Heart right ventricle (tissue), 16 donors: ENCODE measurements around the gene GNG3. TPM values are rescaled to one million over a fixed set of nuclear protein-coding genes. Genes with fewer than 3 reads are reported as not detected.
"Not testable (repeated sequence)": the region's sequence is repeated elsewhere in the genome, so short reads cannot be mapped to it uniquely, and the experiment has no call there.

Experiments
- ATAC-seq, 8 donors: fragments of 200-7000 bp; cut with Tn5 transposase; one replicate each; pipeline ENCODE4 v1.9.1; 2020; ENCODE audit warnings: mild to moderate bottlenecking in 8 of 8, moderate library complexity in 8 of 8, moderate number of reproducible peaks in 1 of 8
- DNase-seq, 2 donors: peaks; one replicate each; pipeline ENCODE4 v3.0.0-alpha.2; 2020
- H3K27ac ChIP-seq, 10 donors: fragments of 200-600 bp; sonication (generic) in 2 of 10; one replicate each; pipeline versions ENCODE4 v1.5.0 to v1.8.0; 2020 to 2022; ENCODE audit warnings: mild to moderate bottlenecking in 3 of 10
- H3K27me3 ChIP-seq, 7 donors: fragments of 200-600 bp; one replicate each; pipeline ENCODE4 v1.8.0; 2021 to 2022; ENCODE audit warnings: mild to moderate bottlenecking in 2 of 7
- H3K36me3 ChIP-seq, 9 donors: fragments of 200-600 bp; sonication (generic) in 1 of 9; one replicate each; pipeline versions ENCODE4 v1.5.0 to v1.8.0; 2020 to 2022; ENCODE audit warnings: mild to moderate bottlenecking in 2 of 9
- H3K4me1 ChIP-seq, 9 donors: fragments of 200-600 bp; sonication (generic) in 1 of 9; one replicate each; pipeline versions ENCODE4 v1.5.0 to v1.8.0; 2020 to 2022; ENCODE audit warnings: mild to moderate bottlenecking in 4 of 9
- H3K4me3 ChIP-seq, 10 donors: fragments of 200-600 bp; sonication (generic) in 2 of 10; one replicate each; pipeline versions ENCODE4 v1.5.0 to v1.8.0; 2020 to 2022; ENCODE audit warnings: mild to moderate bottlenecking in 7 of 10, moderate library complexity in 2 of 10
- H3K9me3 ChIP-seq, 11 donors: fragments of 200-600 bp in 10 of 11; sonication (generic) in 2 of 11; one replicate each; pipeline versions ENCODE4 v1.5.0 to v1.8.0; 2013 to 2022; ENCODE audit warnings: mild to moderate bottlenecking in 2 of 11, control low read depth in 1 of 11, moderate library complexity in 1 of 11
- WGBS, 2 donors: extraction: QIAGEN DNeasy Blood & Tissue Kit; methylation state at CpG; one replicate each; pipeline ENCODE4 v1.1.7; 2013; ENCODE audit warnings: inconsistent platforms in 1 of 2; 5-methylcytosine and 5-hydroxymethylcytosine counted together
- intact Hi-C, 10 donors: fragments of 100-400 bp; cut with DNase I; formaldehyde crosslinking; loops; one replicate each; pipeline versions ENCODE4 v1.11.1 to v1.14.2; 2022
- polyA plus RNA-seq, 2 donors: library from polyadenylated mRNA; stranded (reverse); fragments of 200-250 nt; gene quantifications; one replicate each; pipeline ENCODE4 v1.2.3, GENCODE V29; 2013
- total RNA-seq, 10 donors: library from RNA; stranded (reverse); fragmentation: NEBNext Ultra II Directional in 3 of 10; extraction: Animal tissue kit (Norgen Biotek cat#: 25700) in 3 of 10; gene quantifications; one replicate each; pipeline versions ENCODE4 v1.2.1 to v1.2.4, GENCODE V29; 2021 to 2023
- TF ChIP-seq, protein P1 (sequence below), 9 donors: fragments of 200-600 bp; sonication (generic) in 2 of 9; IDR thresholded peaks; one replicate each; pipeline versions ENCODE4 v1.5.0 to v1.8.0; 2021 to 2022; ENCODE audit warnings: antibody characterized with exemption in 9 of 9, mild to moderate bottlenecking in 5 of 9, moderate library complexity in 1 of 9
- donor health status: Arrhythmogenic right ventricular cardiomyopathy.
- donor health status: ischemic (EF 13 %, LVEDD 7.1; RV severe dilation, severe dysfunction).
- donor health status: healthy with polysubstance abuse.
- donor health status: DM: no; HTN: yes; CAD: no.
- donor health status: DM: no; HTN: no; CAD: no.
- donor health status: ischemic (EF 25% LVEDD 6.9; RV normal size, moderate dysfunction).
- donor health status: ischemic (EF 25% LVEDD 5.7; RV mildly dilated, moderate dysfunction).
- donor health status: healthy.
- donor health status: DM: yes; HTN: yes; CAD: no.
- donor health status: Ischemic cardiomyopathy.
- donor health status: ischemic (EF 35%, LVEDD 5.7; RV mildly dilated, moderate dysfunction).
- donor health status: nonischemic (EF 11% LVEDD 7.7; RV severe dilation, severe dysfunction).
- donor health status: DM: yes; HTN: yes; CAD: no.
- donor health status: PGD.
- donor health status: ischemic (EF 29% LVEDD 5.4; RV normal size, mild dysfunction).
- donor health status: nonischemic (EF 23%, LVEDD 6.1; RV moderate dilation, normal function).

The GNG3 gene
- total and polyA plus RNA-seq, 12 donors = 0.16 to 0.34 (median 0.30) TPM; not detected in 7

DNA sequence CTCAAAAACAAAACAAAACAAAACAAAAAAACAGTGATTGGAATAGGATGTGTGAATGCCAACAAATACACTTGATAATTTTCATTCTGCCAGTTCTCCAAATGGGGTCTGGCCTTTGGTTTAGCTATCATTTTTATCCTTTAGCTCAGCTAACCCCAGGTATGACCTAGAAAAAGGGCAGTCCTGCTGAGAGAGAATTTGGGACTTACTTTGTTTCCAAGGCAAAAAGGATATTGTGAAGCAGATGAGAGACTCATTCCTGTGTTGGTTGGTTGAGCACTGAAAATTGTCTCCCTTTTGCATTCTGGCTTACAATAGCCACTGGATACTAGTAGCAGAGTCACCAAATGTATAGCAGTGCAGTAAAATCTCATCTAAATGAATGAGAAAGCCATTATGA lies 29.7 kb downstream of the GNG3 start:
- DNase-seq (no peak), ATAC-seq (no peak)
- Histone ChIP-seq H3K27ac (no peak overlapping the region), H3K4me3 (no peak overlapping the region), H3K9me3 (no peaks in the 10 kb centered on the region), H3K27me3 (no peaks in the 10 kb centered on the region), H3K4me1 (peaks cover 0 to 13% (median 6%) of the 10 kb centered on the region in 9 donors), H3K36me3 (peaks cover 0 to 99% (median 60%) of the 10 kb centered on the region in 9 donors)
- intact Hi-C loops = no loop called here
- TF ChIP-seq, protein P1, sequence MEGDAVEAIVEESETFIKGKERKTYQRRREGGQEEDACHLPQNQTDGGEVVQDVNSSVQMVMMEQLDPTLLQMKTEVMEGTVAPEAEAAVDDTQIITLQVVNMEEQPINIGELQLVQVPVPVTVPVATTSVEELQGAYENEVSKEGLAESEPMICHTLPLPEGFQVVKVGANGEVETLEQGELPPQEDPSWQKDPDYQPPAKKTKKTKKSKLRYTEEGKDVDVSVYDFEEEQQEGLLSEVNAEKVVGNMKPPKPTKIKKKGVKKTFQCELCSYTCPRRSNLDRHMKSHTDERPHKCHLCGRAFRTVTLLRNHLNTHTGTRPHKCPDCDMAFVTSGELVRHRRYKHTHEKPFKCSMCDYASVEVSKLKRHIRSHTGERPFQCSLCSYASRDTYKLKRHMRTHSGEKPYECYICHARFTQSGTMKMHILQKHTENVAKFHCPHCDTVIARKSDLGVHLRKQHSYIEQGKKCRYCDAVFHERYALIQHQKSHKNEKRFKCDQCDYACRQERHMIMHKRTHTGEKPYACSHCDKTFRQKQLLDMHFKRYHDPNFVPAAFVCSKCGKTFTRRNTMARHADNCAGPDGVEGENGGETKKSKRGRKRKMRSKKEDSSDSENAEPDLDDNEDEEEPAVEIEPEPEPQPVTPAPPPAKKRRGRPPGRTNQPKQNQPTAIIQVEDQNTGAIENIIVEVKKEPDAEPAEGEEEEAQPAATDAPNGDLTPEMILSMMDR (IDR thresholded peaks at IDR 0.05) = no peak

DNA sequence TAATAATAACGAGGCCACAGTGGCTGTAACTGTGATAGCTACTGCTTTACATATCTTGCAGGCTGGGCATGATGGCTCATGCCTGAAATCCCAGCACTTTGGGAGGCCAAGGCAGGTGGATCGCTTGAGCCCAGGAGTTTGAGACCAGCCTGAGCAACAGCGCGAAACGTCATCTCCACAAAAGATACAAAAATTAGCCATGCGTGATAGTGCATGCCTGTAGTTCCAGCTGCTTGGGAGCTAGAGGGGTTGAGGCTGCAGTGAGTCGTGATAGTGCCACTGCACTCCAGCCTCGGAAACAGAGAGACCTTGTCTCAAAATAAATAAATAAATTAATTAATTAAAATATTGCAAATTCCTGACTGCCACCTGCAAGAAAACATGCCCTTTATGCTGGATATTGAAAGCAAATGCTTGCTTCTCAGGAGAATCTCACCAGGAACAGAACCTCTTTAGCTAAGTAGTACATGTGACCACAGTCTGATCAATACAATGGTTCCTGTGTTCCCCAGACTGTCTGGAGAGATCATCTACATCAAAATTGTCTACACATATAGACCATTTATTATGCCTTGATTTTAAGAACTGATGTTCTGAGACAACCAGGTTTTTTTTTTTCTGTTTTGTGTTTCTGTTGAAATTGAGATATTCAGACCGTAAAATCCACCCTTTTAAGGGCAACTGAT lies 40.1 kb downstream of the GNG3 start:
- H3K9me3 ChIP-seq = no peaks in the 10 kb centered on the region
- TF ChIP-seq, protein P1 (IDR thresholded peaks at IDR 0.05) = no peak
- WGBS, 2 donors = 74 to 80% methylated on average over 9 of the region's 9 CpGs
- no peaks in the 10 kb centered on the region for H3K27me3 ChIP-seq
- ATAC-seq (no peak), DNase-seq (no peak)
- intact Hi-C loops = no loop called here
- peaks cover 0 to 27% (median 11%) of the 10 kb centered on the region in 9 donors for H3K4me1 ChIP-seq
- H3K4me3 ChIP-seq = no peak overlapping the region
- H3K36me3 ChIP-seq = peaks cover 0 to 37% (median 3%) of the 10 kb centered on the region in 9 donors
- no peak overlapping the region for H3K27ac ChIP-seq

DNA sequence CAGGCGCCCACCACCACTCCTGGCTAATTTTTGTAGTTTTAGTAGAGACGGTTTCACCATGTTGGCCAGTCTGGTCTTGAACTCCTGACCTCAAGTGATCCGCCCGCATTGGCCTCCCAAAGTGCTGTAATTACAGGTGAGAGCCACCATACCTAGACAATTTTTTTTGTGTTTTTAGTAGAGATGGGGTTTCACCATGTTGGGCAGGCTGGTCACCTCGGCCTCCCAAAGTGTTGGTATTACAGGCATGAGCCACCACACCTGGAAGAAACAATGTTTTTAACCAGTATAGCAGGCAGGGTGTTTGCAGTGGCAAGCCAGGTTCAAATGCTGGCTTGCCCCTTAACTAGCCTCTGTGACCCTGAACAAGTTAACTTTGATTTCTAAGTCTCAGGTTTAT lies 42.5 kb downstream of the GNG3 start:
- Histone ChIP-seq H3K27ac (peak overlapping the region in 1 of 10 donors; percentile 7), H3K4me1 (peaks cover 7 to 42% (median 25%) of the 10 kb centered on the region in 9 donors), H3K36me3 (peaks cover 0 to 43% (median 3%) of the 10 kb centered on the region in 9 donors)
- ATAC-seq, H3K4me3 ChIP-seq, intact Hi-C loops, H3K9me3 ChIP-seq, H3K27me3 ChIP-seq, DNase-seq: not testable (repeated sequence)
- 94 to 98% methylated on average over 5 of the region's 5 CpGs for WGBS, 2 donors

DNA sequence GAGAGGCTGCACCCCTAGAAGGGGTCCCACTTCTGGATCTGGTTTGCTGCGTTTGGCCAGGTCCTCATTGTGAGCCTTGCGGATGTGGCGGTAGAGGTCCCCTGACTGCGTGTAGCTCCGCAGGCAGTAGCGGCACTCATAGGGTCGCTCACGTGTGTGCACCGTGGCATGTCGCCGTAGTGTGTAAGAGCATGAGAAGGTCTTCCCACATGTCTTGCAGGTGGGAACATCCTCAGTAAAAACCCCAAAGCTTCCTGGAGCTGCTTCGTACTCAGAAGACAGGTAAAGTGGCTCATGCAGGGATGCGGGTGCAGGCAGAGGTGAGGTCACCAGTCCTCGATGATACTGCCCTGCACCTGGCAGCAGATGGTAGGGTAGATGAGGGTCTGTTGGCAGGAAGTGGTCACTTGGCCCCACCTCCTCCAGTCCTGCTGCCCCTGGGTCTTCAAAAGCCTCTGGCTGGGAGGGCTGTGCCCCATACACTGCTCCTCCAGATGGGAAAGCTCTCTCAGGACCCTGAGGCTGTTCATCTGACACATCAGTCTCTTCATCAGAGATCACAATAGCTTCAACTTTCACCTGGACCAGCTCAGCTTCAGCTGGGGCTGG lies 44.8 kb downstream of the GNG3 start:
- ATAC-seq (no peak), DNase-seq (no peak)
- Histone ChIP-seq H3K27ac (peak overlapping the region in 2 of 10 donors; percentile 89 to 95), H3K9me3 (no peaks in the 10 kb centered on the region), H3K4me1 (peaks cover 7 to 42% (median 25%) of the 10 kb centered on the region in 9 donors), H3K36me3 (peaks cover 0 to 40% (median 3%) of the 10 kb centered on the region in 9 donors), H3K27me3 (no peaks in the 10 kb centered on the region), H3K4me3 (no peak overlapping the region)
- intact Hi-C loops = loop anchor here in 2 of 10 donors (2.0 kb wide), 1 partner anchor 23 kb away; the partner anchor contains the start of gene TTC9C (in 2 of the 2)
- WGBS, 2 donors = 97% methylated on average over 14 of the region's 14 CpGs
- TF ChIP-seq, protein P1 (IDR thresholded peaks at IDR 0.05) = no peak
